NCI-H2171 treated with DMSO at 0.1 percent for 48 hours (cell line): ENCODE data around the gene NIPAL3.
A peak's percentile ranks its signal among the peaks of the same experiment; 100 is the strongest.
"Not testable (repeated sequence)": the region's sequence is repeated elsewhere in the genome, so short reads cannot be mapped to it uniquely, and the experiment has no call there.

Experiments used
- DNase-seq: peaks from one replicate; lab custom pipeline; 2025; lab: John Stamatoyannopoulos, UW

Gene NIPAL3

GRCh38 chr1:24490101-24490781, 74.6 kb downstream of the NIPAL3 start:
- no peak for DNase-seq

GRCh38 chr1:24491577-24492360, 76.2 kb downstream of the NIPAL3 start:
- no peak for DNase-seq

- DNase-seq = not testable (repeated sequence)
Measured at GRCh38 chr1:24492935-24493334, 77.3 kb downstream of the NIPAL3 start.

GRCh38 chr1:24493785-24494184, 78.2 kb downstream of the NIPAL3 start:
- DNase-seq = no peak

- DNase-seq = no peak
Measured at GRCh38 chr1:24498589-24498988, 83.0 kb downstream of the NIPAL3 start.

DNA sequence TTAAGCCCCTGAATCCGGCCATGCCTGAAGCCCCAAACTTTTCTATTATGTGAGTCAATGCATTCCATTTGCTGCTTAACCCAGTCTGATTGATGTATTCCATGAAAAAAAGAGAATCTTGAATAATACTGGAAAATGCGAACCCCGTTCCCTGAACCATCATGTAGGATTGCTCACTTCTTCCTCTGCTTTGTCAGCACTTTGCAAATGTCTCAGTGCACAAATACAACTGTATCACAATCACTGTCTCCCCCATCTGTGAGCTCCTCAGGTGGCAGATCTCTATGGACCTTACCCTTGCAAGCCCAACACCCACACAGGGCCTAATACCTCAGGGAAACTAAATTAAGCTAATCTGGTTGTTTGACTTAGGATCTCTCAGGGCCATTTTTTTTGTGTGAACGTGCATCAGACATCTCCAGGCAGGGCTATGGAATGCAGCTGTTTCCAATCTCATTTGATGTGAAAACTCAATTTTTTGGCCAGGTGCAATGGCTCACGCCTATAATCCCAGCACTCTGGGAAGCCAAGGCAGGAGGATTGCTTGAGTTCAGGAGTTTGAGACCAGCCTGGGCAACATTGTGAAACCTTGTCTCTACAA, 84.9 kb downstream of the NIPAL3 start:
- DNase-seq = no peak

GRCh38 chr1:24501371-24502064, 85.9 kb downstream of the NIPAL3 start:
- DNase-seq = no peak

GRCh38 chr1:24502065-24502708, 86.6 kb downstream of the NIPAL3 start:
- DNase-seq = peak; percentile 63

- peak; percentile 92 for DNase-seq
Measured at GRCh38 chr1:24502709-24503058, 87.1 kb downstream of the NIPAL3 start, which contains the start of gene RCAN3. Gene RCAN3 (plus strand): TSS chr1:24502836. CDS start chr1:24514373, 11,537 bp downstream.

- no peak for DNase-seq
Measured at GRCh38 chr1:24503059-24503751, 87.6 kb downstream of the NIPAL3 start.

DNA sequence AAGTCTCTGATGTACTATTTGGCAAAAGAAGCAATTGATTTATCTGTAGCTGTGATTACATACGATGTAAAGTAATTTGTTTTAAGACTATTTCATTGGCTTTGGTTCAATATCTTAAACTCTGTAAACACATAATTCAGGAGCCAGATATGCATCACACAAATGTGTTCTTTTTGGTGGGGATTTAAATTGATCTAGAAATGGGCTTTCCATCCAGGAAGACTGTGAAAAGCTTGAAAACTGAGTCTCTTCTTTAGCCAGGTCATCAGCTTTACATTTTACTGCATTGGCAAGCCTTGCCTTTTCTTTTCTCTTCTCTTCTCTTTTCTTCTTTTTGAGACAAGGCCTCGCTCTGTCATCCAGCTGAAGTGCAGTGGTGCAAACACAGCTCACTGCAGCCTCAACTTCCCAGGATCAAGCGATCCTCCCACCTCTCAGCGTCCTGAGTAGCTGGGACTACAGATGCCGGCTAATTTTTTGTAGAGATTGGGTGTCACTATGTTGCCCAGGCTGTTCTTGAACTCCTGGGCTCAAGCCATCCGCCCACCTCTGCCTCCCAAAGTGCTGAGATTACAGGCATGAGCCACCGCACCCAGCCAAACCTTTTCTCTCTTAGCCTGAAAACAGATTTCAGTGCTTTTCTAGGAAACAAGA, 88.4 kb downstream of the NIPAL3 start:
- peak; percentile 46 for DNase-seq

DNA sequence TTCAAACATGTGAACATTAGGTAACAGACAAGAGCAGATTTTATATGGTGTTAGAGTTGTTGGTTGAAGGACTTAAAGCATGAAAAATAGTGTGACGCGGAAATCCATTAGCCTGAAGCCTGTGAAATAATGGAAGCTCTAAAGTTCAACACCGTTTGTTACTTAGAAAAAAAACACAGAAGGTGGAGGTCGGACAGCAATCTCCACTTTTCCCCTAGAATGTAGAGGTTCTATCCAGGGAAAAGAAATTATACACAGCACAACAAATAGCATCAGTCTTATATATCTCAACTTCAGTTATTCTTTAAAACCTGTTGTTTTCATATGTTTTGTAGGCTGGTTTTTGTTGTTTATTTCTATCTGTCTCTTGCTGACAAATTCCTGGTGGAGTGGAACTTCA, 89.0 kb downstream of the NIPAL3 start:
- DNase-seq = peak; percentile 52

- peak; percentile 92 for DNase-seq
Measured at GRCh38 chr1:24505816-24506215, 90.2 kb downstream of the NIPAL3 start.

- no peak for DNase-seq
Measured at GRCh38 chr1:24506691-24507381, 91.2 kb downstream of the NIPAL3 start.

DNA sequence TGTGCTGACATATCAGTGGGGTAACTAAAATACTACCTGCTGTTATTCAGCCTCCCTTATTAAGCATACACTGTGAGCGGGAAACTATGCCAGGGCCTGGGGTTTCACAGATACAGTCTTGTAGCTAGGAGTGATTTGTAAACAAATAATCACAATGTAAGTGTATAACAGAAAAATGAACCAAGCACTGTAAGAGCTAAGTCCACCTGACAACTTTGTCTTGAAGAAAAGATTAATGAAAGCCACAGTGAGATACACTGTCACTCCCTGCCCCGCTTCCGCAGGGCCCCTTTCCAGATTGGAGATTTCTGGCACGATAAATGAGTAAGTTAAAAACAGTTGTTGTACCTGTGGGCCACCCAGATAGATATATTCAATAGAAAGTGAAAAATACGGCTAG, 91.8 kb downstream of the NIPAL3 start:
- DNase-seq = no peak

GRCh38 chr1:24508911-24509310, 93.3 kb downstream of the NIPAL3 start:
- no peak for DNase-seq

GRCh38 chr1:24513706-24514105, 98.1 kb downstream of the NIPAL3 start:
- DNase-seq = peak; percentile 33

DNA sequence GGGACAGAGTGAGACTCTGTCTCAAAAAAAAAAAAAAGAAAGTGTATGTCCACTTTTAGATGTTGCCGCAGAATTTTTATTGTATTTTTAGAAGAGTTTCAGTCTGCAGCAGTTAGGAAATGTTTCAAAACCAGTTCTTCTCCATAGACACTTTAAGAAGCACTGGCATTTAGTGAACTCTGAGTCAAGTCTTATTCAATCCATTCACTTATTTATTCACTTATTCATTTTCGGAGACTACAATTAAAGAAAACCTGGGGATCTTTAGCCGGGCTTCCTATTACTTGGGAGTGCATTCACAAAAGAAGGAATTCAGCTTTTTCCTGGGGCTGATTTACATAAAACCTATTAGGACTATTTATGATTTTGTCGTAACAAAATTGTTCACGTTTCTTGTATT, 99.3 kb downstream of the NIPAL3 start:
- no peak for DNase-seq

DNA sequence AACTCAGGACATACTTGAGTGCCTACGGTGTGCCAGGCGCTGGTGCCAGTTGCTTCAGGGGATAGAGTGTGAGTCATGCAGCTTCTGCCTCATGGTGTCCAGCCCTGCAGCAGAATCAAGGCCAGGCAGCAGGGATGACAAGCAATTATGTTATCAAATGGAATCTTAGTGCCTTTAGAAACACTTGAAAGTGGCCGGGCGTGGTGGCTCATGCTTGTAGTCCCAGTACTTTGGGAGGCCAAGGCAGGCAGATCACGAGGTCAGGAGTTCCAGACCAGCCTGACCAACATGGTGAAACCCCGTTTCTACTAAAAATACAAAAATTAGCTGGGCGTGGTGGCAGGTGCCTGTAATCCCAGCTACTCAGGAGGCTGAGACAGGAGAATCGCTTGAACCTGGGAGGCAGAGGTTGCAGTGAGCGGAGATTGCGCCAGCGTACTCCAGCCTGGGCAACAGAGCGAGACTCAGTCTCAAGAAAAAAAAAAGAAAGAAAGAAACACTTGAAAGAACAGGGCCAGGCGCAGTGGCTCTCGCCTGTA, 100.1 kb downstream of the NIPAL3 start:
- not testable (repeated sequence) for DNase-seq

- DNase-seq = no peak
Measured at GRCh38 chr1:24516506-24516905, 100.9 kb downstream of the NIPAL3 start.
